HG03442 (cell line): Measurements from ENCODE around the gene DNAJC5.
A peak's percentile ranks its signal among the peaks of the same experiment; 100 is the strongest.

Experiments used
- ATAC-seq: cut with Tn5 transposase; IDR thresholded peaks from one replicate; pipeline ENCODE4 v1.9.1; 2021; ENCODE audit warnings: mild to moderate bottlenecking, moderate library complexity; ENCODE audit not compliant: unreplicated experiment

The DNAJC5 gene

DNA sequence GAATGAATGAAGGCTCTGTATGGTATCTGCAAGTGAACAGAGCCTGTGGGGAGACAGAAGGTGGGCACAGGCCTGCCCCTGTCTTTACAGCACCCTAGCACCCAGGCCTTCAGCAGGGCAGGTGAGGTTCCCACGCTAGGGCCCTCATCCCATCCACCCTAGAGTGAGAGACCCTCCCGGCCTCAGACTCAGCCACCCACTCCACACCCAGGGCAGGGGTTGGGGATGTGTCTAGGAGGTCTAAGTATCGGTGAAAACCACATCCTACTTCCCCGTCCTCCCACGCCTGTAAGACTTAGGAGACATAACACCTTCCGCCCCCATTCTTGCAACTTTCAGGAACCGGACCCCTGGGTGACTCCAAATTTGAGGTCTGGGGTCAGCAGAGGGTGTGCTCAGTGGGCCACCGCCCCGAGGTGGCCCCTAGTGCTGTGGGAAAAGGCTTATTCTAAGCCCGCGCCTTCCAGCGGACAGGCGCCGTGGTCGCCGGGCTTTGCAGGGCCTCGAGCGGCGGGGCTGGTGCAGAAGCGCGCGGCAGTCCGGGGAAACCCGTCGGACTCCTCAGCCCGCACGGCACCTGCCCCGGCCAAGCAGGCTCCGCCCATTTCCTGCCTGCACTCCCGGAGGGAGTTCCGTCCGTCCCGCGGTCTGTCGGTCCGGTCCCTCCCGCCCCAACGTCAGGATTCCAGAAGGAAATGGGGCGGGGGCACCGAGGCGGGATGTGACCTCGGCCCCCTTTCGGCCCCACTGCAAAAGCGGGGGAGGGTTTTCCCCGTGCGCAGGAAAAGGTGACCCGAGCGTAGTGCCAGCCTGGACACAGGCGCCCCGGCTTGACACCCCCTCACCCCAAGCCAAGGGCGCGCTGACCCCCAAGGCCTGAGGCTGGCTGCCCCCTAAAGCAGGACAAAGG, 83.6 kb downstream of the DNAJC5 start:
- peak; percentile 26 for ATAC-seq

DNA sequence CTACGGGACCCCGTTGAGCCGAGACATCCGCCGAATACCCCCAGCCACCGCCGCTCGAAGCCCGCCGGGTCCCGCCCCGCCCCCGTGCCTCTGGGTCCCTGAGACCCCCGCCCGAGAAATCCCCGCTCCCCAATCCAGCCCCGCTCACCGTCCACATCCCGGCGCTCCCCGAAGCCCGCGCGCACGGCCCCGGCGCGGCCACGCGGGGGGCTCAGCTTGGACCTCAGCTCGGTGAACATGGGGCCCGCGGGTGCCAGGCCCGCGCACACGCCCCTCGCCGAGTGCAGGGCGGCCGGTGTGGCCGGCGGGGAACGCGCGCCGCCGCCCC, 84.3 kb downstream of the DNAJC5 start:
- ATAC-seq, result no peak

DNA sequence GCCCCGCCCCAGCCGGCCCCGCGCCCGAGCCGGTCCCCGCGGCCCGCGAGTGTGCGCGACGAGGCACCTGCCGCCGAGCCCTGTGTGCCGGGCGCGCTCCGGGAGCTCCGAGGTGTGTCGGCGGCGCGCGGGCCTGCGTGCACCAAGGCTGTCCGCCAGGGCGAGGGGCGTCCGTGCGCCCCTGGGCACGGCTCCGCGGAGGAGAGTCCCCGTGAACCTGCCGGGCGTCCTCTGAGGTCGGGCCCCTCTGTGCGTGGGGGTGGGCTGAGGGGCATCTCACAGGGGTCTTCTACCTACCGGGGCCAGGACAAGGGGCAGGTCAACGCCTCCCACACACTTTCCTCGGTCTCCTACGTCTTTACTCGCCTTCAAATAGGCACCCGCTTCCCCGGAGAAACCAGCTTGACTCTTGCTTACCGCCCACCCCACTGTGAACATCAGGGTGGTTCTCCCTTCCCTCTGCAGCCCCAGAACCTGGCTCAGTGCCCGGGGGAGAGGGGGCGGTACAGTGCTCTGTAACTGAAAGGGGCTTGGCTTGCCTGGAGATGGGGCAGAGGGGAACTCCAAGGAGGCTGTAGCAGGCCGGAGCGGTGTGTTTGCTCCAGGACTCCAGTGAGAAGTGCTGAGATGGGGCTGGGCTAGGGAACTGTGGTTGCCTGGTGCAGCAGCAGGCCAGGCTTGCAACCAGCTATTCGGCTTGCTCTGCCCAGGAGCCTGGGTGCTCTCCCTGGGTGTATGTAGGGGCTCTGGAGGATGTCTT, 84.8 kb downstream of the DNAJC5 start, which contains the start of gene SAMD10:
Gene SAMD10, minus strand, starts transcription at position 86 of the 760 bp plus-strand sequence. CDS start 175 bp downstream, outside the sequence.
- ATAC-seq, result peak; percentile 30

GRCh38 chr20:63980317-63980805, 85.4 kb downstream of the DNAJC5 start:
- peak; percentile 2 for ATAC-seq

DNA sequence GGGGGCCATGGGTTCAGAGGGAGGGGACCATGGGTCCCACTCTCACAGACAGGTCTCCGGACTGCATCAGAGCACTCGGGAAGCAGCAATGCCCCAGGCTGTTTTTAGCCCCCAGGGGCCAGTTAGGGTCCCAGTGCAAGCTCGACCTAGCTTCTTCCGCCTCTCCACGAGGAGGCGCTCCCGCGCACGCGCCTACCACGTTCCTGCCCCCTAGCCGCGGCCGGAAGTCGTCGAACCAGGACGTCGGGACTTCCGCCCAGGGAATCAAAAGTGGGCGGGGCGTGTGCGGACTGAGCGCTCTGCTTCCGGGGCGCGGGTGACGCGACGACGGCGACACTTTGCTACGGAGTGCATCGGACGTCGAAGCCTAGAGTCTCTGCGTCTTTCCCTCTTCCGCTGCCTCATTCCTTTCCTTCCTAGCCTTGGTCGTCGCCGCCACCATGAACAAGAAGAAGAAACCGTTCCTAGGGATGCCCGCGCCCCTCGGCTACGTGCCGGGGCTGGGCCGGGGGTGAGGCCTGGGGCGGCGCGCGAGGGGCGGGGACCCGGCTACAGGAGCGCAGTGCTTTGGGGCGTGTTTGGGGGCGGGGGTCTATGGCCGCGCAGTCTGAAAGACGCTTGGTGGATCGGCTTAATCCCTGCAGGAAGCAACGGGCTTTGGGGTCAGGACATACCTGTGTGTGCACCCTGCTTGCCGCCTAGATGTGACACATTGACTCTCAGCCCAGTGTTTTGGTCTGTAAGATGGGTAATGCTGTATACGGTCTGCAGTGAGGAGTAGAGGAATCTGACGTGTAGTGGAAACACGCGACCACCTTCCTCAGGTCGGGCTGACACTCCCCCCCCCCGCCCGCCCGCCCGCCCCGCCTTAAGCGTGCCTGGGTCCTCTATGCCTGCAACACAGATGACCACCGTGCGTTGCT, 86.1 kb downstream of the DNAJC5 start, which contains the start of gene PRPF6:
Gene PRPF6, plus strand, starts transcription at position 327 of the 923 bp plus-strand sequence. Its CDS starts 114 bp downstream, at position 441.
- ATAC-seq, result peak; percentile 54

DNA sequence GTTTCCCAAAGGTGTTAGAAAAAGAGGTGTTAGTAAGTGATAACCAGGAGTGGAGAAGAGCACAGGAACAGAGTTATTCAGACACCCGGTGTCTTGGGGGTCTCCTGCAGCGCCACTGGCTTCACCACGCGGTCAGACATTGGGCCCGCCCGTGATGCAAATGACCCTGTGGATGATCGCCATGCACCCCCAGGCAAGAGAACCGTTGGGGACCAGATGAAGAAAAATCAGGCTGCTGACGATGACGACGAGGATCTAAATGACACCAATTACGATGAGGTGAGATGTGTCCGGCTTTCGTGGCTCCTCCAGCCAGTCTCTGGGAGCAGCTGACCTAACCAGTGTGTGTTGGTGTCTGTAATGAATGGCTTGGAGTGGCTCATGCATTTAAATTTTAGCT, 88.0 kb downstream of the DNAJC5 start:
- no peak for ATAC-seq
